A673 (cell line): ENCODE data around the gene NCAPG2. TPM values are rescaled to one million over a fixed set of nuclear protein-coding genes. Genes with fewer than 3 reads are reported as not detected.

Experiments used
- BruUV-seq: library from RNA; stranded (reverse); fragments of 400-500 nt; replicated peaks from 2 replicates; lab custom pipeline; 2021; lab: Mats Ljungman, UMichigan
- CTCF ChIA-PET: fragments of 300-600 bp; sonication (Branson Sonifier 250); formaldehyde crosslinking; loops from one replicate; lab custom pipeline; 2022; ENCODE audit warnings: antibody characterized with exemption; lab: Charles Lee
- POLR2A ChIA-PET: fragments of 300-600 bp; sonication (Branson Sonifier 250); formaldehyde crosslinking; loops from one replicate; lab custom pipeline; 2022; ENCODE audit warnings: antibody characterized with exemption; ENCODE audit not compliant: low non-redundant PET; lab: Charles Lee
- DNase-seq: peaks from one replicate; pipeline ENCODE4 v3.0.0-alpha.2; 2015; ENCODE audit warnings: low spot score
- H3K27ac ChIP-seq: fragments of 200-600 bp; sonication (generic); 2 replicates; pipeline ENCODE4 v1.5.1; 2016; ENCODE audit warnings: mixed run types, low read depth, mild to moderate bottlenecking, mixed read lengths, antibody characterized with exemption, low read length; ENCODE audit not compliant: poor library complexity, severe bottlenecking
- H3K27me3 ChIP-seq: fragments of 200-600 bp; sonication (generic); replicated peaks from 2 replicates; pipeline ENCODE4 v1.6.1; 2017; ENCODE audit warnings: mixed run types, low read depth, mild to moderate bottlenecking, mixed read lengths, antibody characterized with exemption, low read length; ENCODE audit not compliant: insufficient read depth, poor library complexity
- H3K36me3 ChIP-seq: fragments of 200-600 bp; sonication (generic); 2 replicates; pipeline ENCODE4 v1.6.1; 2016; ENCODE audit warnings: mixed run types, mild to moderate bottlenecking, mixed read lengths, antibody characterized with exemption, low read length; ENCODE audit not compliant: insufficient read depth, poor library complexity, severe bottlenecking
- H3K4me1 ChIP-seq: fragments of 200-600 bp; sonication (generic); 2 replicates; pipeline ENCODE4 v1.6.1; 2017; ENCODE audit warnings: mixed run types, mild to moderate bottlenecking, mixed read lengths, antibody characterized with exemption, low read length; ENCODE audit not compliant: insufficient read depth, poor library complexity, severe bottlenecking
- H3K4me3 ChIP-seq: fragments of 200-600 bp; sonication (generic); 2 replicates; pipeline ENCODE4 v1.5.1; 2016; ENCODE audit warnings: low read depth, mixed run types, mild to moderate bottlenecking, mixed read lengths, low read length; ENCODE audit not compliant: poor library complexity, severe bottlenecking
- H3K9me3 ChIP-seq: fragments of 200-600 bp; sonication (generic); 2 replicates; pipeline ENCODE4 v1.6.1; 2016; ENCODE audit warnings: mixed run types, low read depth, mild to moderate bottlenecking, mixed read lengths, antibody characterized with exemption, low read length; ENCODE audit not compliant: poor library complexity, severe bottlenecking
- EZH2 ChIP-seq: fragments of 200-600 bp; sonication (generic); IDR thresholded peaks from 2 replicates; pipeline ENCODE4 v1.6.1; 2017; ENCODE audit warnings: borderline replicate concordance, low read depth, mild to moderate bottlenecking, mixed read lengths, antibody characterized with exemption, low read length; ENCODE audit not compliant: poor library complexity, severe bottlenecking
- intact Hi-C: fragments of 100-400 bp; cut with micrococcal nuclease; formaldehyde crosslinking; loops from one replicate; pipeline ENCODE4 v1.10.0; 2022; ENCODE audit not compliant: unreplicated experiment
- total RNA-seq: library from RNA; stranded (reverse); gene quantifications from 2 replicates; pipeline ENCODE4 v1.2.3, GENCODE V29; 2021
- TF ChIP-seq, protein P1 (sequence below): fragments of 300-800, 200-600 bp; sonication (generic); conservative IDR thresholded peaks from 2 replicates; pipeline ENCODE4 v1.5.1; 2017; ENCODE audit warnings: low read depth, mild to moderate bottlenecking, antibody characterized with exemption, low read length, moderate library complexity, mixed read lengths

The NCAPG2 gene
- total RNA-seq, 1 experiment from 2014 or later = 127 TPM

DNA sequence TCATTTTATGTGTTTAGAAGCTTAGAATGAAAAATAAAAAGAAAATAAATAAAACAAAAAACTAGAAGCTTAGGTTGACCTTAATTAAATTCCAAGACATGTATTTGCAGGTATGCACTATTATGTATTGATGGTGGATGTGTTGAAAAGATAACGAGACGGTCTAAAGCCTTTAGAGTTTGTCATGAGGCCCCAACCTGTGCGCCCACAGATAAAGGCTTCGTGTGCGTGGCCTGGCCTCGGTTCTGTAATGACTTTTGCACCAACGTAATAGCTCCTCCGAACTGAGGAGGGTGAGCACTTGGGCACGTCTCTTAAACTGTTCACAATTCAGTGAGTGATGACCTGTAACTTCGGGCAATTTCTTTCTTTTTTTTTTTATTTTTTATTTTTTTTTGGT lies 43.7 kb upstream of the NCAPG2 start:
- TF ChIP-seq, protein P1, sequence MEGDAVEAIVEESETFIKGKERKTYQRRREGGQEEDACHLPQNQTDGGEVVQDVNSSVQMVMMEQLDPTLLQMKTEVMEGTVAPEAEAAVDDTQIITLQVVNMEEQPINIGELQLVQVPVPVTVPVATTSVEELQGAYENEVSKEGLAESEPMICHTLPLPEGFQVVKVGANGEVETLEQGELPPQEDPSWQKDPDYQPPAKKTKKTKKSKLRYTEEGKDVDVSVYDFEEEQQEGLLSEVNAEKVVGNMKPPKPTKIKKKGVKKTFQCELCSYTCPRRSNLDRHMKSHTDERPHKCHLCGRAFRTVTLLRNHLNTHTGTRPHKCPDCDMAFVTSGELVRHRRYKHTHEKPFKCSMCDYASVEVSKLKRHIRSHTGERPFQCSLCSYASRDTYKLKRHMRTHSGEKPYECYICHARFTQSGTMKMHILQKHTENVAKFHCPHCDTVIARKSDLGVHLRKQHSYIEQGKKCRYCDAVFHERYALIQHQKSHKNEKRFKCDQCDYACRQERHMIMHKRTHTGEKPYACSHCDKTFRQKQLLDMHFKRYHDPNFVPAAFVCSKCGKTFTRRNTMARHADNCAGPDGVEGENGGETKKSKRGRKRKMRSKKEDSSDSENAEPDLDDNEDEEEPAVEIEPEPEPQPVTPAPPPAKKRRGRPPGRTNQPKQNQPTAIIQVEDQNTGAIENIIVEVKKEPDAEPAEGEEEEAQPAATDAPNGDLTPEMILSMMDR = no peak
- TF ChIP-seq EZH2 = no peak
- no peak overlapping the region for H3K27ac ChIP-seq
- POLR2A ChIA-PET = interaction anchor here (0.6 kb wide), 1 partner anchor 15 kb away, joined by 5 read pairs; no protein-coding TSS in a partner anchor
- DNase-seq = no peak
- H3K9me3 ChIP-seq = no peaks in the 10 kb centered on the region
- no peaks in the 10 kb centered on the region for H3K36me3 ChIP-seq
- no TSS peak for BruUV-seq
- CTCF ChIA-PET = no interaction called here
- intact Hi-C loops = no loop called here
- H3K4me3 ChIP-seq = no peak overlapping the region
- H3K27me3 ChIP-seq = no peaks in the 10 kb centered on the region
- H3K4me1 ChIP-seq = no peaks in the 10 kb centered on the region

DNA sequence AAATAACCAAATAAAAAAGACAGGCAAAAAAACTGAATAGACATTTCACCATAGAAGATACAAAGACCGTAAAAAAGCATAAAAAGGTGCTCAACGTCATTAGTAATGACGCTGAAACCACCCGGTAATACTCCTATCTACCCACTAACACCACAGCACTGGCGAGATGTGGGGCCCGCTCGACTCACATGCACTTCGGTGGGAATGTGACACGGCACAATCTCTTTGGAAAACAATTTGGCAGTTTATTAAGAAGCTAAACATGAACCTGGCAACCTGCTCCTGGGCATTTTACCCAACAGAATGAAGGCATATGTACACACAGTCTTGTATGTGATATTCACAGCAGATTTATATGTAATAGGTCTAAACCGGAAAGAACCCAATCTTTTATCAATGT lies 42.8 kb upstream of the NCAPG2 start:
- ChIA-PET CTCF (no interaction called here), POLR2A (no interaction called here)
- no peaks in the 10 kb centered on the region for H3K36me3 ChIP-seq
- no peaks in the 10 kb centered on the region for H3K27me3 ChIP-seq
- H3K27ac ChIP-seq = no peak overlapping the region
- BruUV-seq = no TSS peak
- H3K4me1 ChIP-seq = no peaks in the 10 kb centered on the region
- H3K9me3 ChIP-seq = no peaks in the 10 kb centered on the region
- H3K4me3 ChIP-seq = no peak overlapping the region
- TF ChIP-seq, protein P1 = no peak
- no peak for TF ChIP-seq EZH2
- DNase-seq = no peak
- intact Hi-C loops = no loop called here

DNA sequence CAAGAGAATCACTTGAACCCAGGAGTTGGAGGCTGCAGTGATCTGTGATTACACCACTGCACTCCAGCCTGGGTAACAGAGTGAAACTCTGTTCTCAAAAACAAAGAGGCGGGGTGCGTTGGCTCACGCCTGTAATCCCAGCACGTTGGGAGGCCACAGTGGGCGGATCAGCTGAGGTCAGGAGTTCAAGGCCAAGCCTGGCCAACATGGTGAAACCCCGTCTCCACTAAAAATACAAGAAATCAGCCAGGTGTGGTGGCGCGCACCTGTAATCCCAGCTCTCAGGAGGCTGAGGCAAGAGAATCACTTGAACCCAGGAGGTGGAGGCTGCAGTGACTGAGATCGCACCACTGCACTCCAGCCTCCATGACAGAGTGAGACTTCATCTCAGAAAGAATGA lies 42.4 kb upstream of the NCAPG2 start:
- H3K9me3 ChIP-seq = no peaks in the 10 kb centered on the region
- no peak for DNase-seq
- intact Hi-C loops = no loop called here
- TF ChIP-seq EZH2 = no peak
- TF ChIP-seq, protein P1 = no peak
- peaks cover under 1% of the 10 kb centered on the region for H3K36me3 ChIP-seq
- no peaks in the 10 kb centered on the region for H3K27me3 ChIP-seq
- H3K4me3 ChIP-seq = no peak overlapping the region
- CTCF ChIA-PET = no interaction called here
- POLR2A ChIA-PET = no interaction called here
- H3K27ac ChIP-seq = no peak overlapping the region
- no peaks in the 10 kb centered on the region for H3K4me1 ChIP-seq
- no TSS peak for BruUV-seq
